G401.6 (cell line): ENCODE data around the gene DRAP1.

ENCODE experiments used
- FAIRE-seq: peaks from 2 replicates; lab custom pipeline; 2012; peaks lifted over from hg19 to GRCh38; lab: Jason Lieb, UNC

The DRAP1 gene

DNA sequence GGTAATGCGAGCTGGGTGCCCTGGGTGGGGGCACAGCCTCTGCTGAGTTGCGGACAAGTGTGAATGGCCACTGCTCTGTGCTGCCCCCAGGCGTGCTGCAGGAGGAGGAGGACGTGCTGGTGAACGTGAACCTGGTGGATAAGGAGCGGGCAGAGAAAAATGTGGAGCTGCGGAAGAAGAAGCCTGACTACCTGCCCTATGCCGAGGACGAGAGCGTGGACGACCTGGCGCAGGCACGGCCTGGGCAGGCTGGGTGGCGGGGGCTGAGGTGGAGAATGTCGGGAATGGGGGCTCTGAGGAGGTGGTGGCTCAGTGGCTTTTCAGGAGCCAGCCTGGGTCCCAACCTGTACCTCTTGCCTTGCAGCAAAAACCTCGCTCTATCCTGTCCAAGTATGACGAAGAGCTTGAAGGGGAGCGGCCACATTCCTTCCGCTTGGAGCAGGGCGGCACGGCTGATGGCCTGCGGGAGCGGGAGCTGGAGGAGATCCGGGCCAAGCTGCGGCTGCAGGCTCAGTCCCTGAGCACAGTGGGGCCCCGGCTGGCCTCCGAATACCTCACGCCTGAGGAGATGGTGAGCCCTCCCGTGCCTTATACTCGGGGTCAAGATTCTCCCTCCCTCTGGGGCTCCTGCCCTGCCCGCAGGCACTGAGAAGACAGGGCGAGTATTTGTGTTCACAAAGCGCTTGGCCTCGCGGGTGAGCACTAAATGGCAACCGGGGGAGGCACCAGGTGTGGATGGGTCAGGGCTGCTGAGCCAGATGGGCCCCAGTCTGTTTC, 46.9 kb downstream of the DRAP1 start:
- no peak for FAIRE-seq

- no peak for FAIRE-seq
These were observed 48.2 kb downstream of the DRAP1 start for GRCh38 chr11:65967329-65967934.

DNA sequence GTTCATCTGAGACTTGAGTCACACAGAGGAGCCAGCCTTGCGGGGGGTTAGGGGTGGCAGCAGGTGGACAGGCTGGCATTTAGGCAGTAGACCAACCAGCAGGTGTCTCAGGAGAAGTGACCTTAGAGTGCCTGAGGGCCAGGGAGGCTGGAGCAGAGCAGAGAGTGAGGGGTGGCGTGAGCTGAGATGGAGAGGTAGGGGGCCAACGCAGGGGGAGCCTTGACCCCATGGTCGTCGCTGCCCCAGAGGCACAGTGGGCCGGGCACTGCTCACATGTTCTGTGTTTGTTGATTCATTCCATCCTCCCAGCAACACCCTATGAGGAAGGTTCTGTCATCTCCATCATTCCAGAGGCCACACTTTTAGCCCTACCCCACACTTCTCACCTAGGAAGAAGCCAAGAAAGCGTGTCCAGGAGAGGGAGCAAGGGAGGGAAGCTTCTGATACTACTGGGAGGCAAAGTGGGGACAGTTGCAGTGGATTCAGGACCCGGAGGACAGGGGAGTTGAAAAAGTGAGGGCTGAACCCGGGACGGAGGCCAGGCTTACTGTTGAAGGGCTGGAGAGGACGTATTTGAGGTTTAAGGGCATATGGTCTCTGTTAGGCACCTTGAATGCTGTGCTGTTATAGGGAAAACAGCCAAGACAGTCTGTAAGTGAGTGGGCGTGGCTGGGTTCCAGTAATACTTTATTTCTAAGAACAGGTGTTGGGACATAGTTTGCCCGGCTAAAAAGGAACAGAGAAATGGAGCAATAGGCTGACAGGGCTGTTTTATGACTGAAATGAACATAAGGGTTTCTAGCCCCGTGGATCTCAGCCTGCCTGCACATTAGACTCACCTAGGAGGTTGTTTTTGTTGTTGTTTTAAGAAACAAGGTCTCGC, 49.6 kb downstream of the DRAP1 start:
- no peak for FAIRE-seq
